ENCODE measurements around the gene LPAR1.

Gene LPAR1

DNA sequence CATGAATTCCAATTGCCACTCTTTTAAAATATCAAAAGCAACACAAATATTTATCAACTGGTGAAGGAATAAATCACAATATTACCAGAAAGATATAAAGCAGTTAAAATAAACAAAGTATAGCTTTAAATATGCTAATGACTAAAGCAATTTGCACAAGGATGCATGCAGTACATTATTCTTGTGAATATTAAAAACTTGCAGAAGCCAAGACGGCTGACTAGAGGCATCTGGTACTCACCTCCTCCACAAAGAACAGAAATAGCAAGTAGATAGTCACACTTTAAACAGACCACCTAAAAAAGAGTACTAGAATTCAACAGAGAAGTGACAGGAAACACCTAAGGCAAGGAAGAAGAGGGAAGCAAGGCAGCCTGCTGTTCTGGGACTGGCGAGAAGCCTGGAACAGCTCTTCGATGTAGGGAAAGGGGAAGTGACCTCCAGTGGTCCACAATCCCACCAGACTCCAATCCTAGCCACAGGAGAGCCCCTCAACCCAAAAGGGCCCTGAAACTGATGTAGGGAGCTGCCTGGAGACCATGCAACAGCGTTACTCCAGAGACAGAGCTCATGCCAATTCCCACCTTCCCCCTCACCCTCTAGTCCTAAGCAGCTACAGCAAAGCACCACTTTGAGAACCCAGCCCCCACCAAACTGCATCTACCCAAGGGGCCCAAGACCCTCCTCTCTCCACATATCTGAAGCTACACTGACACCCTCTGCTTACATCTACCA is 86.3 kb downstream of the LPAR1 start:
- DNase-seq (ENCODE audit: insufficient read length, low spot score) (no peak), FAIRE-seq (no peak)
- TF ChIP-seq TAF1 (IDR thresholded peaks at IDR 0.05; ENCODE audit: low read depth, low read length) (no peak), SPI1 (IDR thresholded peaks at IDR 0.05; ENCODE audit: low read depth, low read length) (peak; percentile 50), POU2F2 (IDR thresholded peaks at IDR 0.05; ENCODE audit: low read depth, low read length) (no peak), POLR2A (IDR thresholded peaks at IDR 0.05; ENCODE audit: low read depth, low read length) (no peak), POLR2AphosphoS5 (IDR thresholded peaks at IDR 0.05; ENCODE audit: low read depth, low read length) (no peak), PAX5 (IDR thresholded peaks at IDR 0.05; ENCODE audit: insufficient read depth, low read length, severe bottlenecking) (no peak)

DNA sequence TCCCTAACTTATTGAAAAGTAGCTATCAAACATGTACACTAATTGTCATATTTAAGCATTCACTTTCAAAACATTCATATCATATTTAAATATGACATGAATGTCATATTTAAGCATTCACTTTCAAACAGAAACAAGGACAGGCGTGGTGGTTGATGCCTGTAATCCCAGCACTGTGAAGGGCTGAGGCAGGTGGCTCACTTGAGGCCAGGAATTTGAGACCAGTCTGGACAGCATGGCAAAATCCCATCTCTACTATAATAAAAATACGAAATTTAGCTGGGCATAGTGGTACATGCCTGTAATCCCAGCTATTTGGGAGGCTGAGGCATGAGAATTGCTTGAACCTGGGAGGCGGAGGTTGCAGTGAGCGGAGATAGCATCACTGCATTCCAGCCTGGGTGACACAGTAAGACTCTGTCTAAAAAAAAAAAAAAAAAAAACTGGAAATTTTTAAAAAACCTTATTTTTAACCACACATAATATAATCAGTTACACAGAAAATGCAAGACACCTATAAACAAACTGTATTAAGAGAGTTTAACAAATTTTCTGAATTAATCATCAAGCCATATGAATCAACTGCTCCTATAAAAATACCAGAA is 88.1 kb downstream of the LPAR1 start:
- DNase-seq (ENCODE audit: insufficient read length, low spot score) (no peak), FAIRE-seq (no peak)
- TF ChIP-seq PAX5 (IDR thresholded peaks at IDR 0.05; ENCODE audit: insufficient read depth, low read length, severe bottlenecking), result no peak

DNA sequence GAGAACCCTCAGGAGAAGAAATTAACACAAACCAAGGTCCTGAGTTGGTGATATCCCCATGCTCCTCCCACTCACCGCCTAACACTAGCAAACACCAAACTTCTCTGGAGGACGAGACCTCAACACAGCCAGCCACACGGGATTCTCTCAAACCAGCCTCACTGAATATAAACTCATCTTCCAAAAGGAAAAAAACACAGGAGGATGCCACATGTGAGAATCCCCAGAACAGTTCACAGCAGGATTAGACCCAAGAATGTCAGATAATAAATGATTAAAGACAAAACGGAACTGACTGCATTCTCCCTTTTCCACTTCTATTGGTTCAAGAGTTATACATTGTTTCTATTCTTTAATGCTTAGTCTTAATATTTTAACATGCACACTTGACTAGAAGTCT is 89.2 kb downstream of the LPAR1 start:
- no peak for FAIRE-seq
- TF ChIP-seq POLR2AphosphoS5 (IDR thresholded peaks at IDR 0.05; ENCODE audit: low read depth, low read length), result no peak
- no peak for TF ChIP-seq SPI1 (IDR thresholded peaks at IDR 0.05; ENCODE audit: low read depth, low read length)
- no peak for TF ChIP-seq PAX5 (IDR thresholded peaks at IDR 0.05; ENCODE audit: insufficient read depth, low read length, severe bottlenecking)
- no peak for TF ChIP-seq TAF1 (IDR thresholded peaks at IDR 0.05; ENCODE audit: low read depth, low read length)
- no peak for TF ChIP-seq POLR2A (IDR thresholded peaks at IDR 0.05; ENCODE audit: low read depth, low read length)
- TF ChIP-seq POU2F2 (IDR thresholded peaks at IDR 0.05; ENCODE audit: low read depth, low read length), result no peak

DNA sequence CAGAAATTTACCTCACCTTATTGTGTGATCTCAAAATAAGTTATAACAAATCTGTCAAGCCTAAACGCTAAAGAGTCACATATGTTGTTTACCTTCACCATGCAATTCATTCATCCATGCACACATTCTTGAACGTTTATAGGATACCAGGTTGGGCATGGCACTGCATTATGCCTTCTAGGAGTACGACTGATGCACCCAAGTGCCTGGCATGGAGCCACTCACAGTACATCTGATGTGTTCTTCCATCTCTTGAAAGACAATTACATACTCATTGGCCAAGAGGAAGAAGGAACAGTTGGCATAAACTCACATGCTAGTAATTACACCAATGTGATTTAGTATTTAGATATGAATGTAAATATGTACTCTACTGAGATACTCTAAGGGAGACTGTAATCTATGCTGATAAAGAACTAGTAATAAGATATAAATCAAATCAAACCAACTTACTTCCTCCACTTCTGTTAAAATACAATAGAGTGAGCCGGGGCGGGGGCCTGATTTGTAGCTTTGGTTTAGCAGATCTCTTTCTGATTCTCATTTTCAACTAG is 90.7 kb downstream of the LPAR1 start:
- FAIRE-seq, result no peak
- DNase-seq (ENCODE audit: insufficient read length, low spot score), result no peak
- TF ChIP-seq TAF1 (IDR thresholded peaks at IDR 0.05; ENCODE audit: low read depth, low read length), result no peak
- TF ChIP-seq POU2F2 (IDR thresholded peaks at IDR 0.05; ENCODE audit: low read depth, low read length), result no peak
- TF ChIP-seq PAX5 (IDR thresholded peaks at IDR 0.05; ENCODE audit: insufficient read depth, low read length, severe bottlenecking), result no peak
- TF ChIP-seq POLR2AphosphoS5 (IDR thresholded peaks at IDR 0.05; ENCODE audit: low read depth, low read length), result no peak
- no peak for TF ChIP-seq POLR2A (IDR thresholded peaks at IDR 0.05; ENCODE audit: low read depth, low read length)
- TF ChIP-seq SPI1 (IDR thresholded peaks at IDR 0.05; ENCODE audit: low read depth, low read length), result no peak

More for the DNA sequence above, 89.2 kb downstream of the LPAR1 start:
- no peak for DNase-seq (ENCODE audit: insufficient read length, low spot score)

DNA sequence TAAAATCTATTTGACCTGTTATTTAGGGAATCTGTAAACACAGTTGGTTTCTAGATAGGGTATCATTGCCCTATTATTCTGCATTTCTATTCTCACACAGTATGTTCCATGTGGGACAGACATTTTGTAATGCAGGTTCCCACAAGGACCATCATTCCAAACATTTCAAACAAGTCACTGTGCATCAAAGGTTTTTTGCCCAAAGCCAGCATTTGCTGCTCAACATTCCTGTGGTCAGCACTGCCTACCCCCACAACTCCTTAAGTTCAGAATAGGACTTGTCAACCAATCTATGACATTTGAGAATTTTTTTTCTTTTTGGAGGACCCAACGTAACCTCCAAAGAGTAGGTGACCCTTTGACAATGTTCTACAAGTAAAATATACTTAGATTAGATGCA is 95.7 kb downstream of the LPAR1 start:
- no peak for TF ChIP-seq POLR2A (IDR thresholded peaks at IDR 0.05; ENCODE audit: low read depth, low read length)
- no peak for FAIRE-seq
- no peak for DNase-seq (ENCODE audit: insufficient read length, low spot score)

DNA sequence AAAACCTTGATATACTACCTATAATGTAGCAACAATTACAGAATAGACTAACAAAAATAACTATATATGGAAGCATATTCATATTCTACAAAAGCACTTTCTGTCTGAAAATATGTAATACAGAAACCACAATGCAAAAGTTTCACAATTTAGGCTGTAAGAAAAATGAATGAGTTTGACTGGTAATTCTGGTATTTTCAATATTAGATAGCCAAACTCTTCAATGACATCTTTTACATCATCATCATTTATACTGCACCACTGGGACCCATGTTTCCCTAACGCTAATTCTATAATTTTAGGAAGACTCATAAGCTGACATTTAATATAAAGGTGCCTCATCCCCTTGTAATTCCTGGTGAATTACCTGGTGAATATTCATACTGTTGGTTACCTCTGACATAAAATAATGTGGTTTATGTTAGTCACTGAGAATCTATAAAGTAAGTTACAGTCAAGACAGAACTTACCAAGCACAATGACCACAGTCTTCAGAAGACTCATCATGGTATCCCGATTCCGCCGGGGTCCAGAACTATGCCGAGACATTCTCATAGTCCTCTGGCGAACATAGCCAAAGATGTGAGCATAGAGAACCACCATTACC is 97.2 kb downstream of the LPAR1 start:
- FAIRE-seq (no peak), DNase-seq (ENCODE audit: insufficient read length, low spot score) (no peak)
- no peak for TF ChIP-seq POLR2AphosphoS5 (IDR thresholded peaks at IDR 0.05; ENCODE audit: low read depth, low read length)
- TF ChIP-seq POU2F2 (IDR thresholded peaks at IDR 0.05; ENCODE audit: low read depth, low read length), result no peak
- no peak for TF ChIP-seq SPI1 (IDR thresholded peaks at IDR 0.05; ENCODE audit: low read depth, low read length)
- TF ChIP-seq TAF1 (IDR thresholded peaks at IDR 0.05; ENCODE audit: low read depth, low read length), result no peak
- no peak for TF ChIP-seq PAX5 (IDR thresholded peaks at IDR 0.05; ENCODE audit: insufficient read depth, low read length, severe bottlenecking)
- TF ChIP-seq POLR2A (IDR thresholded peaks at IDR 0.05; ENCODE audit: low read depth, low read length), result no peak

DNA sequence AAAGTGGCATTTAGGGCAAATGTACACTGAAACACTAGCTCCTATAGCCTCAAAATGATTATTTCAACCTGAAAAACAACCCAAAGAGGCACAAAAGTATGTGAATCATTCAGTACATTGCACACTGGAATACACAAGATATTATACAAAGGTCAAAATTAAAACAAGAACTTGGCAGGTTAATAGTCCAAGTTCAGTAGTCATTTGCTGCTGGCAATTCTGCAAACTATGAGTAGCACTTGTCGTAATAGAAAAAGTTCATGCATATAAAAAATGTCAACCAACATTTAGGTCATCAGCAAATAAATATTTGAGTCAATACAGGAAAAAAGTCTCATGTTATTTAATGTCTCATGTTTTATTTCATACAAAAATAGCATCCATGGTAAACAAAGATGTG is 98.7 kb downstream of the LPAR1 start:
- DNase-seq (ENCODE audit: insufficient read length, low spot score), result no peak
- no peak for TF ChIP-seq POLR2A (IDR thresholded peaks at IDR 0.05; ENCODE audit: low read depth, low read length)
- no peak for TF ChIP-seq POU2F2 (IDR thresholded peaks at IDR 0.05; ENCODE audit: low read depth, low read length)
- TF ChIP-seq TAF1 (IDR thresholded peaks at IDR 0.05; ENCODE audit: low read depth, low read length), result no peak
- TF ChIP-seq POLR2AphosphoS5 (IDR thresholded peaks at IDR 0.05; ENCODE audit: low read depth, low read length), result no peak
- no peak for TF ChIP-seq SPI1 (IDR thresholded peaks at IDR 0.05; ENCODE audit: low read depth, low read length)
- no peak for FAIRE-seq

DNA sequence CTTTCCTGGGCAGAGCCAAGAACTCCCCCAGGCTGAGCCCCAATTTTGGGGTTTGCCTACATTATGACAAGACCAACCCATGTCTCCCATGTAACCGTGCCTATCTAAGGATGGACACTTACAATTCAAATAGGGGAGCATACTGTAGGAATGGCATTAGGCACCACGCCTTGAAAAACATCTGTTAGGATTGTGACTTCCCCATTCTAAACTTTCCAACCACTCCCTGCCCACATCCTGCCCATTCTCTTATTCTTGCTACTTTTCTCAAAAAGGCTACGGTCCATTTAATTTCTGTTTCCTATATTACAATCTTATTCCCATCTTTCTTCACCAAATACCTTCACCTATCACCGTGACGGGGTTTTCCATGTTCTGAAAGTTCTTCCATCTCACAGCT is 99.2 kb downstream of the LPAR1 start:
- TF ChIP-seq POLR2A (IDR thresholded peaks at IDR 0.05; ENCODE audit: low read depth, low read length) (no peak), SPI1 (IDR thresholded peaks at IDR 0.05; ENCODE audit: low read depth, low read length) (peak; percentile 46; the same call in 1 of the 2 replicates)
- no peak for DNase-seq (ENCODE audit: insufficient read length, low spot score)
- FAIRE-seq, result no peak

DNA sequence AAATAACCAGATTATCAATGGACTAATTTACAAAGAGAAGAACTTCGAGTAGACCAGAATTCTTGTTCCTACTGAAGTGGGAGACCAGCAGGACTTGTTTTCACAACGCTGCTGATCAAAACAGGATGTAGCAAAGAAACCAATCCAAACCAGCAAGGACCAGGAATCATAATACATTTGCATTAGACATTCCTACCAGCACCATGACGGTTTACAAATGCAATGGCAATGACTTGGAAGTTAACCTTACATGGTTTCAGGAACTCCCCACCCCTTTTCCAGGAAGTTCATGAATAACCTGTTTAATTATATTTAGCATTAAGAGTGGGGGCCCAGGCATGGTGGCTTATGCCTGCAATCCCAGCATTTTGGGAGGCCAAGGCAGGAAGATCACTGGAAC is 100.0 kb downstream of the LPAR1 start:
- FAIRE-seq (no peak), DNase-seq (ENCODE audit: insufficient read length, low spot score) (no peak)
- TF ChIP-seq PAX5 (IDR thresholded peaks at IDR 0.05; ENCODE audit: insufficient read depth, low read length, severe bottlenecking) (no peak), POU2F2 (IDR thresholded peaks at IDR 0.05; ENCODE audit: low read depth, low read length) (no peak), POLR2A (IDR thresholded peaks at IDR 0.05; ENCODE audit: low read depth, low read length) (no peak), TAF1 (IDR thresholded peaks at IDR 0.05; ENCODE audit: low read depth, low read length) (no peak), POLR2AphosphoS5 (IDR thresholded peaks at IDR 0.05; ENCODE audit: low read depth, low read length) (no peak), SPI1 (IDR thresholded peaks at IDR 0.05; ENCODE audit: low read depth, low read length) (no peak)

All from GM12891 (cell line).